Lower leg skin (tissue), 3 donors: ENCODE measurements around the gene TCN2.

ENCODE experiments used
- CTCF ChIP-seq, 3 donors: fragments of 450-650 bp; IDR thresholded peaks; one replicate each; pipeline ENCODE4 v1.5.1; 2016; ENCODE audit warnings: antibody characterized with exemption in 3 of 3, mild to moderate bottlenecking in 3 of 3, moderate library complexity in 2 of 3
- POLR2A ChIP-seq, 2 donors: fragments of 450-650 bp; IDR thresholded peaks; one replicate each; pipeline ENCODE4 v1.6.1; 2016 to 2017; ENCODE audit warnings: antibody characterized with exemption in 2 of 2, mild to moderate bottlenecking in 1 of 2, moderate library complexity in 1 of 2

DNA sequence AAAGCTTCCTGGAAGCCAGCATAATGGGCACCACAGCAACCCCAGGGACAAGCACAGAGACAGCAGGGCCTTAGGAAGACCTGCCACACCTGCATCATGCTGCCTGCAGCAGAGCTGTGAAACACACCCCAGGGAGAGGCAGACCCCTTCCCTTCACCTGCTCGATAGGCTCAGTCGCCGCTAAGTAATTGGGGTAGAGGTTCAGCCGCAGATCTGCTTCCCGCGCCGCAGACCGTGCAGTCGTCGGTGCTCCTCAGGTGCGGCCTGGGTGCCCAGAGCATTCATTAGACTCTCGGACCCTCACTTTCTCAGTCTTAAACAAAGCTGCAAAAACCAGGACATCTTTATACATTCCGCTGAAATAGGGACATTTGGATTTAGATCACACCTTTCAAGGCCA lies 57.8 kb downstream of the TCN2 start:
- TF ChIP-seq CTCF (IDR thresholded peaks at IDR 0.05) (no peak), POLR2A (IDR thresholded peaks at IDR 0.05) (no peak)
